Measurements from ENCODE around the gene EME1.
A peak's percentile ranks its signal among the peaks of the same experiment; 100 is the strongest.

The EME1 gene

DNA sequence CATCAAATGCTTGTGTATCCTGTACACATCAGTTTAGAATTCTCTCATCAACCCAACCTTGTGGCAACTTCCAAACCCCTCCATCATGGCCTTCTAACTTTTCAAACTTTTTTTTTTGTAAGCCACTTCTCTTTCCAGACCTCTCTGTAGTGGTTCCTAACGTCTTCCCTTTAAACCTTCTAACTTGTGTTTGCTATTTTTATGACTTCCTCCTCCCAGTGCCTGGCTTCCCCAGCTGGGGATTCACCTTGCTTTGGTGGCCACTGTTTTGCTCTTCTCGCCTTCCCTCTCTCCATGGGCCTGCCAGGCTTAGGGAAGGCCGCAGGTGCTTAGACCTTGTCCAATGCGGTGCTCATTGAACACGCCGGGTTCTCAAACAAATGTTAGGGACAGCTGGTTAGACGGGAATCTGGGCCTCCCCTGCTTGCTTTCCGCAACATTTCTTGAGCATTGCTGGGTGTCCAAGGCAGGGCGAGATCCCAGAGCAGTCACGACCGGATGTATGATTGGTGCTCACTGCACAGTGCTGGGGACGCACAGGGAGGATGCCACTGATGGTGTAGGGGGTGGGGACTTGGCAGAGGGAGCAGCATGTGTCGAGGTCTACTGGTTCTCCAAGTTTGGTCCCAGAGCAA, 28.2 kb upstream of the EME1 start:
- no peaks in the 10 kb centered on the region for H3K9me3 Mint-ChIP-seq
- ATAC-seq (replicated peaks) = no peak
- DNase-seq = no peak
- peak overlapping the region; percentile 93 for H3K27ac Mint-ChIP-seq
- peaks cover 25 to 34% of the 10 kb centered on the region in 2 donors for H3K4me1 Mint-ChIP-seq
- H3K27me3 Mint-ChIP-seq = peaks cover 0 to 4% of the 10 kb centered on the region in 2 donors
- peaks cover 0 to 2% of the 10 kb centered on the region in 2 donors for H3K36me3 Mint-ChIP-seq
- peak overlapping the region; percentile 93 to 96 for H3K4me3 Mint-ChIP-seq

DNA sequence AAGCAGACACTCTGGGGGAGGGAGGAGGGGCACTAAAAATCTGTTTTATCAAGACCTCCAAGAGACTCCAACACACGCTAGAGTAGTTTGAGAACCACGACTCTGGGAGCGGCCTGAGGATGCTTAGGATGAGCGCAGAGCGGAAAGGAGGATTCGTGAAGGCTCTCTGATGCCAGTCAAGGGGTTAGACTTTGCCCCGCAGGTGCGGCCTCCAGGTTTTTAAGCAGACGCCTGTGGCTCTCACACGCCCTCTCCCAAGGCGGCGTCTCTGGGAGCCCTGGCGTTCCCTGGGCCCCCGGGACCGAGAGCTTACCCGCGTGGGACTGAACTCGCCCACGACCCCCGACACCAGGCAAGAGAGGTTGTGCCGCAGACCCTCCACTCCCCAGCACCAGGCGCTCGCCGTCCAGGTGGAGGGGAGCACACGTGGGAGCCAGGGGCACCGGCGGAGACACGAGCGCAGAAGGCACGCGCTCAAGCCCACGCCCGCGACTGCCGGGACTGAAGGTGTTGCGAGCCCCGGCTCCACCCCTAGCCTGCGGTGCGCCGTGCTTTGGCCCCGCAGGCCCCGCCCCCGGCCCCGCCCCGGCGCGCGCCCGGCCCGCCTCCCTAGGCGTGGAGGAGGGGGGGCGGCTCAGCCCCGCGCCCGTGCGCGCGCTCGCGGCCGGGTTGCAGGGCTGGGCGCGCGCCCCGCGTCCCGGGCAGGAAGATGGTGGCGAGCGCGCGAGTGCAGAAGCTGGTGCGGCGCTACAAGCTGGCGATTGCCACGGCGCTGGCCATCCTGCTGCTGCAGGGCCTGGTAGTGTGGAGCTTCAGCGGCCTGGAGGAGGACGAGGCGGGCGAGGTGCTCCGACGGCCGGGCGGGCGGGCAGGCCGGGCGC, 27.4 kb upstream of the EME1 start, which contains the start of gene XYLT2:
XYLT2 (plus strand) TSS at position 695 of the 881 bp plus-strand sequence; CDS start at position 710, 15 bp downstream.
- Mint-ChIP-seq H3K4me1 (peaks cover 26 to 37% of the 10 kb centered on the region in 2 donors), H3K27ac (peak within 1 kb of the TSS; percentile 94), H3K27me3 (no peaks in the 10 kb centered on the region), H3K36me3 (peaks cover 0 to 2% of the 10 kb centered on the region in 2 donors), H3K4me3 (peak within 1 kb of the TSS; percentile 93 to 96), H3K9me3 (no peaks in the 10 kb centered on the region)
- DNase-seq (peak; percentile 73), ATAC-seq (replicated peaks) (peak; percentile 89 to 93)

DNA sequence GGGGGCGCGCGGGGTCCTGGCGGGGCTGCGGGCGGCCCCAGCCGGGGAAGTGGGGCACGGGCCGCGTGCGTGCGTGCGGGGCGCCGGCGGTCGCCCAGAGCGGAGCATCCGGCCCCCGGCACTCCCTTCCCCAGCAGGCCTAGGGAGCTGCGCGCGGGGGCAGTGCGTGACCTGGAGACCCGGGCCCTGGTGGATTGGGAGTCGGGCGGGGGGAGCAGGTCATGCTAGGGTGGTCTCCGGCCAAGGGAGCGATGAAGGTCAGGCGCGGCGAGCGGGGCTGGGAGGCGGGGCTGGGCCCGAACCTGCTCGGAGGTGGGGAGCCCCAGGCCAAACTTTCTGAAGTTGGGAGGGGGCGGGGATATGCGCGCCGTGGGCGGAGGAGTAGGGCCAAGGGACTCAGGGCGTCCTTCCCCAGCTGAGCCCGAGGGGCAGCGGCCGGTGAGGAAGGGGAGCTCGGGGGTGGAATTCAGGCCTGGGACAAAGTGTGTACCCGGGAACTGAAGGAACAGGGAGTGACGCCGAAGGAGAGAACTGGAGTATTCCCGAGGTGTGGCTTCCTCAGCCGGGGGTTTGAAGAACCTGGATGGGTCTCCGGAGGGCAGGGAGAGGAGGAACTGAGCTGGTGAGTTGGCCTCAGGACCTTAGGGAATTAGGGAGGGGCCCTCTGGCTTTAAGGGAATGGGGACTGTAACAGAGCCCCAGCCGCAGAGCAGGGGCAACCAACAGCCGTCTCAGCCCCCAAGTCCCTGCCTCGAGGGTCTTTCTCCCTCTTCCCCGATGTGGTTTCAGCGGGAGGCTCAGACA, 26.5 kb upstream of the EME1 start:
- ATAC-seq (replicated peaks) (peak; percentile 74 to 76), DNase-seq (peak; percentile 46)
- Mint-ChIP-seq H3K9me3 (no peaks in the 10 kb centered on the region), H3K4me3 (peak overlapping the region; percentile 93 to 96), H3K4me1 (peaks cover 31 to 42% of the 10 kb centered on the region in 2 donors), H3K27ac (peak overlapping the region; percentile 94), H3K36me3 (peaks cover 2 to 4% of the 10 kb centered on the region in 2 donors), H3K27me3 (no peaks in the 10 kb centered on the region)

- Mint-ChIP-seq H3K4me3 (peak overlapping the region; percentile 93 to 96), H3K36me3 (peaks cover 2 to 9% of the 10 kb centered on the region in 2 donors), H3K4me1 (peaks cover 35 to 42% of the 10 kb centered on the region in 2 donors), H3K9me3 (no peaks in the 10 kb centered on the region), H3K27me3 (no peaks in the 10 kb centered on the region), H3K27ac (peak overlapping the region; percentile 94)
- ATAC-seq (replicated peaks) (no peak), DNase-seq (no peak)
These were observed 25.7 kb upstream of the EME1 start for GRCh38 chr17:50347117-50347893.

DNA sequence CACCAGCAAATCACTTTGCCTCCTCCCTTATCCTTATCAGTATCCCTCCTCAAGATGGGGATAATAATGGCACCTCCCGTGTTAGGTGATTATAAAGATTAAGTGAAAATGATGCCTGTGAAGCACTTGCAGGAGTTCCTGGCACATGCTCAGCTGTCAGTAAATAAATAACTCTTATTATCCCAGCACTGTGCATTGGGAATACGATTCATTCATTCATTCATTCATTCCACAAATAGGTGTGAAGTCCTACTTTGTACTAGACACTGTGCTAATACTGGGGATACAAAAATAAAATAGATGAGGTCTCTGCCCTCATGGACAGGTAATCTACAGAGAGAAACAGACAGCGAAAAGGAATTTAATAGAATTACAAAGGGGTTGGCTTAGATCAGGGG, 25.1 kb upstream of the EME1 start:
- peaks cover 35 to 42% of the 10 kb centered on the region in 2 donors for H3K4me1 Mint-ChIP-seq
- no peak for ATAC-seq (replicated peaks)
- peak overlapping the region; percentile 61 for H3K27ac Mint-ChIP-seq
- no peaks in the 10 kb centered on the region for H3K9me3 Mint-ChIP-seq
- H3K27me3 Mint-ChIP-seq = no peaks in the 10 kb centered on the region
- no peak for DNase-seq
- peaks cover 2 to 10% of the 10 kb centered on the region in 2 donors for H3K36me3 Mint-ChIP-seq
- H3K4me3 Mint-ChIP-seq = peak overlapping the region; percentile 41 to 93

DNA sequence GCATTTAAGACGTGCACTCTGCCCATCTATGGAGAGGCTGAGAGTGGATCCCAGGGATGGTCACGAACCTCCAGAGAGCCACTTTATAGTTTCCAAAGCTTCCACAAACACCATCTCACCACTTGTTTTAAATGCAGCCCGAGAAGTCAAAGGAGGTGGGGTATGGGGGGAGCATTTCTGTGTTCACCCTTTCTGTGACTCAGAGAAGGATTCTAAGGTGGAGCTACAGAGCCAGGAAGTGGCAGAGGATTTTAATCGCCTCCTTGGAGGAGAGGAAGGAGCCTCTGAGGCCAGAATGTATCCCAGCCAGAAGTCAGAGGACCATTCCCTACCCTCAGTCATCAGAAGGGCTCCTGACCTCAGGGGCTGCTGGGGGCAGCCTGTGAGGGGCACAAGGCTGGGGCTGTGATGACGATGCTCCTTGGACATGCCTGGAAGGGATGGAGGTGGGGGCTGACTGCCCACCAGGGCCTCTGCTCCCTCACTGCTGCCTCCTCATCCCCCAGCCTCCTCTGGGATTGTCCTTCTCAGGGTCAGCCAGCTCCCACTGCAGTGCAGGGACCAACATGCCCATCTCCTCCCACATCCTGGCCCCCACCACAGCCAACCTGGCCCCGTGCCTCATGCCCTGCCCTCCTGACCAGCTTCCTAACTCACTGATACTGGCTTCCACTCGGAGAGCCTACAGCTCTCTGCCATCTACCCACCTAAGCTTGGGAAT, 24.3 kb upstream of the EME1 start:
- H3K36me3 Mint-ChIP-seq = peaks cover 7 to 16% of the 10 kb centered on the region in 2 donors
- no peak overlapping the region for H3K4me3 Mint-ChIP-seq
- no peak for DNase-seq
- ATAC-seq (replicated peaks) = no peak
- H3K27me3 Mint-ChIP-seq = no peaks in the 10 kb centered on the region
- peak overlapping the region; percentile 61 for H3K27ac Mint-ChIP-seq
- H3K9me3 Mint-ChIP-seq = no peaks in the 10 kb centered on the region
- H3K4me1 Mint-ChIP-seq = peaks cover 35 to 49% of the 10 kb centered on the region in 2 donors

GRCh38 chr17:50349243-50349600, 23.8 kb upstream of the EME1 start:
- H3K9me3 Mint-ChIP-seq = no peaks in the 10 kb centered on the region
- H3K4me1 Mint-ChIP-seq = peaks cover 35 to 49% of the 10 kb centered on the region in 2 donors
- ATAC-seq (replicated peaks) (no peak), DNase-seq (no peak)
- H3K27ac Mint-ChIP-seq = peak overlapping the region; percentile 57
- no peaks in the 10 kb centered on the region for H3K27me3 Mint-ChIP-seq
- peaks cover 7 to 19% of the 10 kb centered on the region in 2 donors for H3K36me3 Mint-ChIP-seq
- no peak overlapping the region for H3K4me3 Mint-ChIP-seq

DNA sequence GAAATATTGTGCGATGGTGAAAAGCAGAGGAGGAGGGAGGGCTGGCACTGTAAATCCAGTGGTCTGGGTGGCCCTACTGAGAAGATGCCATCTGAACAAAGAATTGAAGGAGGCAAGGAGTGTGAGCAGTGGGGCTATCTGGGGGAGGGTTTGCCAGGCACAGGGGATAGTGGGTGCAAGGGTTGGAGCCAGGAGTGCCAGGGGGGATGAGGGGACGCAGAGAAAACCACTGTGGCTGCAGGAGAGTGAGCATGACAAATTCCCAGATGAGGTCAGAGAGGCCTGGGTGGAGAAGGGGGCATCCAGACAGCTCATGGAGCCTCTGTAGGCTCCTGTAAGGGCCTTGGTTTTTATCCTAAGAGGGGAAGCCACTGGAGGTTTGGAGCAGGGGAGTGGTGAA, 22.3 kb upstream of the EME1 start:
- Mint-ChIP-seq H3K36me3 (peaks cover 9 to 29% of the 10 kb centered on the region in 2 donors), H3K4me3 (no peak overlapping the region), H3K9me3 (no peaks in the 10 kb centered on the region), H3K4me1 (peaks cover 29 to 43% of the 10 kb centered on the region in 2 donors), H3K27me3 (no peaks in the 10 kb centered on the region), H3K27ac (no peak overlapping the region)
- no peak for ATAC-seq (replicated peaks)
- DNase-seq = no peak

DNA sequence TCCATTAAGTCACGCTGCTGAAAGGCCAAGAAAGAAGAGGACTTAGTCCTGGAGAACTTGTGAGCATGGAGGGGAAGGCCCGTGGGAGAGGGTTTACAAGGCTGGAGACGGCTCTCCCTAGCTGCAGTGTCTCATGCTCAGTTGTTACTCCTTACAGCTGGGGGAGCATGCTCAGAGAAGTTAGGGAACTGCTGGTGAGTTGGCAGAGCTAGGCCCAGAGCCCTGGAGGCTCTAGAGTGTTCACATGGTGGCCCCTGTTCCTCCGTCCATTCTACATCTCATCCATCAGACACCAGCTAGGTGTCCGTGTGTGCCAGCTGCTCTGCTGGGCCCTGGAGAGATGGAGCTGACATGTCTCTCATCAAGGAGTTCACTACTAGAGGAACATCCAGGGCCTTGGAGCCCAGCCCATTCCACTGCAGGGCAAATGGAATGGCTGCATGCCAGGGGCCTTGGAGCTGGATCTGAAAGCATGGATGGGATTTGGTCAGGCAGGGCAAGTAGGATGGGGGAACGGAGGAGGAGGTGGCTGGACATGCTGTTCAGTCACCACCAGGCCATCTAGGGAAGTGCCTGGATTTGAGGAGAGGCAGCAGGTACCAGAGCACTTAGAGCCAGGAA, 20.8 kb upstream of the EME1 start:
- H3K36me3 Mint-ChIP-seq = peaks cover 9 to 34% of the 10 kb centered on the region in 2 donors

DNA sequence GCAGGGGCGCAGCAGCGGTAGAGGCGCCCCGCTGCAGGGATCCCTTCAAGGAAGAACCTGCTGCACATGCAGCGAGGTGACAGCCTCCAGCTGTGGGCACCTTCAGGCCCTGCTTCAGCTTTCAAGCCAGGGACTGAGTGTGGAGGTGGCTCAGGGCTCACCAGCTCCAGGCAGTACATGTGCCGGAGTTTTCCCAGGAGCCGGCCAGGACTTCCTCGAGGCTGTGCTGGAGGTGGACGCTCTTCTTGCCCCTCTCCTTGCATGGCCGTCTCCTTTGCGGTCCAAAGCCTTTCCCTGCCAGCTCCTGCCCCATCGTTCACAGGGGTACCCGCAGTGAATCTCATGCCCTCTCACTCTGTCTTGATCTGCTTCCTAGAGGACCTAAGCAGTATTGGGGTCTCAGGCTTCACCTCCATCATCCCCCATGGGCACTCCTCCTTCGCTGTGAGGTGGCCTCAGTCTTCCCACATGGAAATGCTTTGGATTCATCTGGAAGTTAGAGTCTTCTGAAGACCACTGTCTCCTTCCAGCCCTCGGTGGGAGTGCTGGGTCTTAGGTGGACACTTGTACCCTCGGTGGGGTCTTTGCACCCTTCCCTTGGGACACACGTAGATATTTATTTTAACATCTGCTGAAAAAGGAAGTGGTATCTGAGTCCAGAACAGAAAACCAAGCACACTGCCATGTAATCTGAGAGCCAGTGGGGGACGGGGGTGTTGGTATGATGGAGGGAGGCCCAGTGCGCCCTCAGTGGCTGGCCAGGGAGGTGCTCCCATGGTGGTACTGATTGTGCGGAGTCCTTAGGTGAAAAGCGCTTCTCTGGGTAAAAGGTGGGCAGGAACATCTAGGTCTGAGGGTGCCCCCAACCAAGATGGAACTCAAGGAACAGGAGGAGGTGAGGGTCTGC, 20.1 kb upstream of the EME1 start:
- peaks cover 11 to 34% of the 10 kb centered on the region in 2 donors for H3K36me3 Mint-ChIP-seq
- no peak overlapping the region for H3K27ac Mint-ChIP-seq
- H3K27me3 Mint-ChIP-seq = no peaks in the 10 kb centered on the region
- no peak for ATAC-seq (replicated peaks)
- H3K4me1 Mint-ChIP-seq = peaks cover 21 to 26% of the 10 kb centered on the region in 2 donors
- no peaks in the 10 kb centered on the region for H3K9me3 Mint-ChIP-seq
- DNase-seq = no peak
- no peak overlapping the region for H3K4me3 Mint-ChIP-seq

More for the DNA sequence above, 20.8 kb upstream of the EME1 start:
- Mint-ChIP-seq H3K27ac (no peak overlapping the region), H3K4me3 (no peak overlapping the region), H3K4me1 (peaks cover 23 to 34% of the 10 kb centered on the region in 2 donors), H3K9me3 (no peaks in the 10 kb centered on the region), H3K27me3 (no peaks in the 10 kb centered on the region)
- ATAC-seq (replicated peaks) (no peak), DNase-seq (no peak)

GRCh38 chr17:50353600-50354195, 19.3 kb upstream of the EME1 start:
- Mint-ChIP-seq H3K27ac (no peak overlapping the region), H3K4me3 (no peak overlapping the region), H3K27me3 (no peaks in the 10 kb centered on the region), H3K9me3 (no peaks in the 10 kb centered on the region), H3K4me1 (peaks cover 16 to 20% of the 10 kb centered on the region in 2 donors), H3K36me3 (peaks cover 13 to 34% of the 10 kb centered on the region in 2 donors)
- ATAC-seq (replicated peaks) = no peak
- no peak for DNase-seq

GRCh38 chr17:50354198-50354597, 18.8 kb upstream of the EME1 start:
- Mint-ChIP-seq H3K9me3 (no peaks in the 10 kb centered on the region), H3K4me3 (no peak overlapping the region), H3K36me3 (peaks cover 15 to 38% of the 10 kb centered on the region in 2 donors), H3K4me1 (peaks cover 12 to 16% of the 10 kb centered on the region in 2 donors), H3K27me3 (no peaks in the 10 kb centered on the region), H3K27ac (no peak overlapping the region)
- ATAC-seq (replicated peaks) (no peak), DNase-seq (no peak)
